ENCODE measurements around the gene RBBP8.
"Not testable (repeated sequence)": the region's sequence is repeated elsewhere in the genome, so short reads cannot be mapped to it uniquely, and the experiment has no call there.

Gene RBBP8

GRCh38 chr18:22943847-22944246 lies 10.7 kb downstream of the RBBP8 start:
- FAIRE-seq = no peak

GRCh38 chr18:22946217-22946616 lies 13.1 kb downstream of the RBBP8 start:
- DNase-seq (ENCODE audit: low spot score) (no peak), FAIRE-seq (no peak)

More at GRCh38 chr18:22943847-22944246, 10.7 kb downstream of the RBBP8 start:
- DNase-seq (ENCODE audit: low spot score) = no peak

DNA sequence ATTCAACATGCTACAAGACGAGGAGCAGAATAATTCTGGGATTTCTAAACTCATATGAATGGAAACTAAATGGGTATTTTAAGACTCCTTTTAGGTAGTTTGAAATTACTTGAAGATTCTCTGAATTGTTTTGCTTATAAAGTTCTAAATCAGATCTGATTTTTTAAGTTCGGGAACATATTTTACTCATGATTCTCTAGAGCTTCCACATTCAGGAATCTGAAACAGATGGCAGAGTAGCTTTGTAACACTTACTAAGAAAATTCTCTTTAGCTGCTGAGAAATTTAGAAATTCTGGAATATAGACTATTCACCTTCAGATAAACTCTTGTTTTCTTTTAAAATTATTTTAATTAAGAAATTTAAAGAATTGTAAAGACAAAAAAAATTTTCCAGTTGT lies 13.7 kb downstream of the RBBP8 start:
- no peak for FAIRE-seq

DNA sequence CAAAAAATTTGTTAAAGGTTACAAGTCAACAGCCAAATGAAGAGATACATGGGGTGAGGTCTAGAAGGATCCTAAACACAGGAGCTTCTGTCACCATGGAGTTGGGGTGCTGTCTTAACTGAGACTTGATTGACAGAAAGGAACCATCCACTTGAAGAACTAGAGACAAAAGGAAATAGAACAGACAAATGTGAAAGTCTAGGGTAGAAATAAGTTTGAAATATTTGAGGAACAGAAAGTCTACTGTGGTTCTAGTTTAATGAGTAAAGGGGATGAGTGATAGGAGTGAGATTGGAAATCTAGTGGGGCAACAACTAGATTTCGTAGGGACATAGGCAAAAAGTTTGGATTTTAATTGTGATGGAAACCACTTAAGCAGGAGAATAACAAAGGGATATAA lies 18.7 kb downstream of the RBBP8 start:
- DNase-seq (ENCODE audit: low spot score) (no peak), FAIRE-seq (no peak)

More for the DNA sequence above, 13.7 kb downstream of the RBBP8 start:
- DNase-seq (ENCODE audit: low spot score) = no peak

DNA sequence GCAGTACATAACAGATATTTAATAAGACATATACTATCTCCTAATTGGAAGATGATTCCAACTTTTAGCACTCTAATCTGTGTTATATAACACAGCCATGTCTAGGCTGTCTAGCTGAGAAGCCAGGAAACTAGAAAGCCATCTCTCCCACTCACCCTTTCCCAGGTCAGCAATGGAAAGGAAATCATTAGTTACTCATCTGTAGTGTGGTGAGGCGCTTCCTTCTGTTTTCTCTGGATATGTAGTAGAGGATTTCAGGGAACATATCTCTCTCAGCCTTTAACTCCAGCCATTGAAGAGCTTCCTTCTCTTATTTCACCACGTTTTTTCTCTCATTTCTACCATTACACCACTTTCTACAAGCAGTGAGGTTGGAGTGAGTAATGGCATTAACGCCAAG lies 19.4 kb downstream of the RBBP8 start:
- DNase-seq (ENCODE audit: low spot score) (no peak), FAIRE-seq (no peak)

GRCh38 chr18:22953982-22954381 lies 20.9 kb downstream of the RBBP8 start:
- not testable (repeated sequence) for DNase-seq (ENCODE audit: low spot score); FAIRE-seq

- FAIRE-seq (no peak), DNase-seq (ENCODE audit: low spot score) (no peak)
Measured at GRCh38 chr18:22956226-22956625, 23.1 kb downstream of the RBBP8 start.

DNA sequence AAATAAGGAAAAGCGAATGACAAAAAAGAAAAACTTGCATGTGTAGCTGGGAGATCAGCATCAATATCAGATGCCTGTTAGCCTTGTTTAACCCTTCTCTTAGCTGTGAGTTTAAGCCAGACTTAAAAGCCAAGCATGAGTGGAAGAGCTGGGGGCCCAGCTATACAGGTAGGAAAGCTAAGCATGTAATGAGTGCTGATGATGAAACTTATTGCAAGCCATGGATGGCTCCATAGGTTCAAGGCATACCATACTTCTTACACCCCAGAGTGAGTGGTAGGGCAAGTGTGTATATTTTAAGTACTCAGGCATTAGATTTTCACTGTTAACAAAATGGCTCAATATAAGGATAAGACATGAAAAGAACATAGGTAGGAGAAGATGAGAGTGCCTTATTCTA lies 28.0 kb downstream of the RBBP8 start:
- DNase-seq (ENCODE audit: low spot score) (no peak), FAIRE-seq (no peak)

DNA sequence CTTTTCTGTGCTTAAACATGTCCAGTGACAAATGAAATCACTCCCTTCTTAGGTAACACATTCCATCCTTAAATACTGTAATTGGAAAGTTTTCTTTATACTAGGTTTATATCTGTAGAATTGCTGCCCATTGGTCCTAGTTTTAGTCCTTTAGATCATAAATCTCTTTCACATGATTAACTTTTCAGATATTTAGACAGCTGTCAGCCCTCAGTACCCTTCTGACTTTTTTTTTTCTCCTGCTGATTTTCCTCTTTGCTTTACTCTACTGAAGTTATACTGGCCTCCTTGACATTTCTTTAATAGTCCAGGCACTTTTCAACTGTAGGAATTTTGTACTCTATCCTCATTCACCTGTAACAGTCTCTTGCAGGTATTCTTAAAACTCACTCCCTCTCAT lies 28.9 kb downstream of the RBBP8 start:
- DNase-seq (ENCODE audit: low spot score) = no peak
- FAIRE-seq = no peak

DNA sequence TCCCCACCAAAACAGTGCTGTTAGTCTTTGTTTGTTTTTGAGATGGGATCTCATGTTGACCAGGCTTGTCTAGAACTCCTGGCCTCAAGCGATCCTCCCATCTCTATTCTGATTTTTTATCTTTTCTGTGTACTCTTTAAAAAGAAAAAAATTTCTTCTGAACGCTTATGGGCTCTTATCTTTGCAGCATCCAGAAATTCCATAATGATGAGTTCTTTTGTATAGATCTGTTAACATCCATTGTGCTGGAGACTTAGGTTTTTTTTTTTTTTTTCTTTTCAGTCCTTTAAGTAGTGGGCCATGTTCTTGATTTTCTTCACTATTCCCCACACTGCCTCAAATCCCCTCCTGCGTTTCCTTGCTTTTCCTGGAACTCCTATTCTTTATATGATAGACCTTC lies 31.0 kb downstream of the RBBP8 start:
- DNase-seq (ENCODE audit: low spot score) (no peak), FAIRE-seq (no peak)

GRCh38 chr18:22964722-22965121 lies 31.6 kb downstream of the RBBP8 start:
- no peak for DNase-seq (ENCODE audit: low spot score)
- no peak for FAIRE-seq

- FAIRE-seq = no peak
Measured at GRCh38 chr18:22971038-22971437, 37.9 kb downstream of the RBBP8 start.

GRCh38 chr18:22974001-22974400 lies 40.9 kb downstream of the RBBP8 start:
- no peak for FAIRE-seq
- DNase-seq (ENCODE audit: low spot score) = no peak

More at GRCh38 chr18:22971038-22971437, 37.9 kb downstream of the RBBP8 start:
- DNase-seq (ENCODE audit: low spot score) = no peak

DNA sequence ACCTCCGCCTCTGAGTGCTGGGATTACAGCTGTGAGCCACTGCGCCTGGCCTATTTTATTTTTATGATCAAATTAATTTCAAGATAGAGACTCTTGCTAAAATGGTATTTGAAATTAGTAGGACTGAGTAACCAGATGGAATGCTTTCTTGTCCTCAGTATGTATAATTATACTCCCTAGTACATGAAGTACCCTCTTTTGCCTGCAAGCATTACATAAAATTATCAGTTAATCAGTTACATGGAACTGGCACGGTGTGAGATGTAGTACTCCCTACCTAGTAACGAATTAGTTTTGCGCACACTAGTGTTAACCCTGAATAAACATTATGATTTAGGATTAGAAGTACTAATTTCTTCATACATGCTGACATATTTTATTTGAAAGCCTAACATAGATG lies 41.6 kb downstream of the RBBP8 start:
- no peak for FAIRE-seq
- no peak for DNase-seq (ENCODE audit: low spot score)

DNA sequence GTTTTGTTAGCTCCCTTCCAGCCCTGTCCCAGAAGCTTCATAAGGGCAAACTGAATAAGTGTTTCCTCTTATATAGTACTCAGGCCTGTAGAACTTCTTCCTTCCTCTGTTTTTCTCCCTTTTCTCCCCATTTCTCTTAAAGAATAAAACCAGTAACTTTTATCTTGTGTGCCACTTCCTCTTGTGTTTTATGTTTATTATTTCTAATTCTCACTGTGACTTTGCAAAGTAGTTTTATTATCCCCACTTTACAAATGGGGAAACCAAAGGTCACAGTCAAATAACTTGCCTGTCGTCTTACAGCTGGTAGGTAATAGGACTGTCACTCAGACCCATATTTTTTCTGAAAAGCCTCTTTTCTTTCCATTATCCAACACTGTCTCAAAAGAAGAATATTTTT lies 42.4 kb downstream of the RBBP8 start:
- DNase-seq (ENCODE audit: low spot score) = no peak

GRCh38 chr18:22977847-22978701 lies 44.9 kb downstream of the RBBP8 start:
- no peak for FAIRE-seq
- DNase-seq (ENCODE audit: low spot score) = peak; percentile 60

More for the DNA sequence above, 42.4 kb downstream of the RBBP8 start:
- FAIRE-seq = no peak

- FAIRE-seq (no peak), DNase-seq (ENCODE audit: low spot score) (no peak)
Measured at GRCh38 chr18:22980394-22980793, 47.3 kb downstream of the RBBP8 start.

DNA sequence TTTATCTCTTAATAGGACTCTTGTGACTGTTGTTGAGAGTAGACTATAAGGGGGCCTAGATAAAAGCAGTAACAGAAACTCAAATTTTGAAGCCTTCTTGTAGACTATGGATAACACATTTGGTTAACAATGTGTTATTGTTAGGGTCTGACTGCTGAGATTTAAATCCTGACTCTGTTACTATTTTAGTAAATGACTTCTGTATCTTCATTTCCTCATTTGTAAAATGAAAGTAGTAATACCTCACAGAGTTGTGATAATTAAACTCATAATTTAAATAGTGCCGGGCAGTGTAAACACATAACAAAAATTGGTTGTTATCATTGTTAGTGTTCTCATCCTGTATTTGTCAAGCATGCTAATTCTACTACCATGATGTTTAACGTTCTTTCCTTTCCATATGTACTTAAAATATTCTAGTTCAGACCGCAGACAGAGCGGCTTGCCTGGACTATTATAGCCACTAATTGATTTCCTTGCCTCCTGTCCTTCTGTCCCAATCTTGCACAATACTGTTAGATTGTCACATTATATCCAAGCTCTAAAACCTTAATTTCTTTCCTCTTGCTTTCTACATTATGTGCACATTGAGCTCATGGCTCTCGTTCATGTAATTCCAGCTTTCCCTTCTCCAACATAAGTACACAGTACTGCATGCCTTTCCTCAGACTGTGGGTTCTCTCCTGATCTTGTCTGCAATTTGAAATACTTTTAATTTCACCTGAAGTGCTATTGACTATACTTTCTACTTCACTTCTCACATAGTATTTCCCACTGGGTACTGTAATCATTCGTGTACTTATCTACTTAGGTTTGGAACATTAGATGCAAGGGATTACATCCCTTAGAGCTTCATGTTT lies 48.4 kb downstream of the RBBP8 start:
- DNase-seq (ENCODE audit: low spot score) = no peak
- FAIRE-seq = peak; percentile 82

DNA sequence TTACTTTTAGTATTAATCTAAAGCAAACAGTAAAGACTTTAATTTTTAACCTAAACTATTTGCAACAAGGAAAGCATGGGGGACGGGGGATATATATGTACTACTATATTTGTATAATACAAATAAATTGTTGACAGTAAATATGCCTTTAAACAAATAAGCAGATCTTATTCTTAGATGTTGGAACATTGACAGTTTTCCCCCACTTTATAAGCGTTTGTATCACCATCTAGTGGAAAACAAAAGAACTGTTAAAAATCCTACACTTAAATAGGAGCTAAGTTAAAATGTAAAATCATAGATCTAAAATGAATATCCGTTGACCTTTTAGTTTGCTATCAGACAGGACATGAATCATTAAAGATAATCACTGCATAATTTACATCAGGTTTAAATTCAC lies 50.0 kb downstream of the RBBP8 start:
- DNase-seq (ENCODE audit: low spot score) (peak; percentile 9), FAIRE-seq (no peak)

DNA sequence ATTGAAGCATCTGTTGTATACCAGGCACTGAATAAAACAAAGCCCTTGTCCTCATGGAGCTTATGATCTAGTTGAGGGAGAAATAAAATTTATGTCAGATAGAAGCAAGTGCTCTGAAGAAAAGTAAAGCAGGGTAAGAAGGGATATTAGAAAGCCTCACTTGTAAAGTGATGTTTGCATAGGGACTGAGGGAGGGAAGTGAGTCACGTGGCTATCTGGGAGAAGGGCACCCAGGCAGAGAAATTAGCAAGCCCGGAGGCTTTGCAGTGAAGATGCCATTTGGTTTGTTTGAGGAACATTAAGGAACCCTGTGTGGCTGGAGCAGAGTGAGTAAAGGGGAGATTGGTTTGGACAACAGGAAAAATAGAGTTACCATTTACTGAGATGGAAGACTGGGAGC lies 52.1 kb downstream of the RBBP8 start:
- FAIRE-seq = no peak
- DNase-seq (ENCODE audit: low spot score) = no peak

DNA sequence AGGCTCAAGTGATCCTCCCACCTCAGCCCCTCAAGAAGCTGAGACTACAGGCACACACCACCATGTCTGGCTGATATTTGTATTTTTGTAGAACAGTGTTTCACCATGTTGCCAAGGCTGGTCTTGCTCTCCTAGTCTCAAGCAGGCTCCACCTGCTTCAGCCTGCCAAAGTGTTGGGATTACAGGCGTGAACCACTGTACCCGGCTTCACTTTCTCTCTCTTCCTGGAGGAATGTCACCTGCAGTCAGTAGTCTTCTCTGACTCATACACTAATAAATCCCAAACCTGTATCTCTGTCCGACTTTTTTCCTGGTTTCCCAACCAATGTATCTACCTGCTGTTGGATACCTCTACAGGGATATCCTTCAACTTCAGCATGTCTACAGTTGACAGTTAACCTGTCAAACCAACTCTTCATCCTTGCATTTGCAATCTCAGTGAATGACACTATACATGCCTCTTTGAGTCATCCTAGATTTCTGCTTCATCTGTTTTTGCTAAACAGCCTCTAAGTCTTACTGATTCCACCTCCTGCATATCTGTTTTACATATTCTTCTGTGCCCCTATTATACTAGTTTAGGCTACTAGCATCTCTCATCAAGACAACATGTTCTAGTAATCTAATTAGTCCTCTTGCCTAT lies 54.5 kb downstream of the RBBP8 start:
- DNase-seq (ENCODE audit: low spot score) (no peak), FAIRE-seq (peak; percentile 44)

- FAIRE-seq = no peak
- DNase-seq (ENCODE audit: low spot score) = no peak
Measured at GRCh38 chr18:22988208-22988607, 55.1 kb downstream of the RBBP8 start.

Measured in urothelium cell line (cell line).